Mesothelial cell of epicardium (in vitro differentiated cells): ENCODE results near the gene INSL6. TPM values are rescaled to one million over a fixed set of nuclear protein-coding genes. Genes with fewer than 3 reads are reported as not detected.

Experiments
- DNase-seq, 2 experiments: peaks; one replicate each; pipeline ENCODE4 v3.0.0; 2021; ENCODE audit warnings: low spot score in 2 of 2; ENCODE audit not compliant: unreplicated experiment in 2 of 2
- H3K27ac Mint-ChIP-seq: 2 replicates; pipeline ENCODE4 v1.8.0; 2021; ENCODE audit warnings: mixed read lengths
- H3K27me3 Mint-ChIP-seq: 2 replicates; pipeline ENCODE4 v1.8.0; 2021; ENCODE audit warnings: low read depth, mixed read lengths
- H3K36me3 Mint-ChIP-seq: 2 replicates; pipeline ENCODE4 v1.8.0; 2021; ENCODE audit warnings: mixed read lengths
- H3K4me1 Mint-ChIP-seq: 2 replicates; pipeline ENCODE4 v1.8.0; 2021; ENCODE audit warnings: mixed read lengths
- H3K4me3 Mint-ChIP-seq: 2 replicates; pipeline ENCODE4 v1.8.0; 2021; ENCODE audit warnings: mild to moderate bottlenecking, moderate library complexity, mixed read lengths
- H3K9me3 Mint-ChIP-seq: 2 replicates; pipeline ENCODE4 v1.8.0; 2021; ENCODE audit warnings: mixed read lengths
- total RNA-seq: library from RNA; stranded (reverse); gene quantifications from 3 replicates; pipeline ENCODE4 v1.2.1, GENCODE V29; 2021
- TF ChIP-seq, protein P1 (sequence below): fragments of 200-600 bp; sonication (generic); IDR thresholded peaks from one replicate; pipeline ENCODE4 v1.5.0; 2021; ENCODE audit warnings: antibody characterized with exemption; ENCODE audit not compliant: unreplicated experiment

INSL6 gene, protein sequence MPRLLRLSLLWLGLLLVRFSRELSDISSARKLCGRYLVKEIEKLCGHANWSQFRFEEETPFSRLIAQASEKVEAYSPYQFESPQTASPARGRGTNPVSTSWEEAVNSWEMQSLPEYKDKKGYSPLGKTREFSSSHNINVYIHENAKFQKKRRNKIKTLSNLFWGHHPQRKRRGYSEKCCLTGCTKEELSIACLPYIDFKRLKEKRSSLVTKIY
- total RNA-seq: not detected in 3 replicates

DNA sequence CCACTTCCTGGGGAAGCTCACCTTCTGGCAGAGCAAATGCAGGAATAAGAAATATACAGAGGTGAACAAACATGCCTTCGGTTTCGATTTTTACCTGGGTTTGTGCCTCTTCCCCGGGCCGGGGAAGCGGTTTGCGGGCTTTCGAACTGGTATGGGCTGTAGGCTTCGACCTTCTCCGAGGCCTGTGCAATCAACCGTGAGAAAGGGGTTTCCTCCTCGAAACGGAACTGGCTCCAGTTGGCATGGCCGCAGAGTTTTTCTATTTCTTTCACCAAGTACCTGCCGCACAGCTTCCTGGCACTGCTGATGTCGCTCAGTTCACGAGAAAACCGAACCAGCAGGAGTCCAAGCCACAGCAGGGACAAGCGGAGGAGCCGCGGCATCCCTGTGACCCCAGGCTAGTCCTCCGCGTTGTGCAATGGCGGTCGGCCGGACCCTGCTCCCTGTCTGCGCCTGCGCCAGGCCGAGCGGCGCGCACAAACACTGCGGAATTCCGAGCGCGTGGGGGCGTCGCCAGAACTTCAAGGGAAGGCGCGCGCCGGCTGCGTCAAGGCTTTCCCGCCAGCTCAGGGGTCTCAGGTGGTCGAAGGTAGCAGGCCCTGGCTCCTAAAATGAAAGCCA lies at the start of gene INSL6:
TSS of gene INSL6 (minus strand) at position 420 of the 621 bp plus-strand sequence. CDS start at position 383, 37 bp downstream.
- no peaks in the 10 kb centered on the region for H3K36me3 Mint-ChIP-seq
- H3K9me3 Mint-ChIP-seq: peaks cover 11% of the 10 kb centered on the region
- H3K27ac Mint-ChIP-seq: no peak within 1 kb of the TSS
- H3K27me3 Mint-ChIP-seq: no peaks in the 10 kb centered on the region
- no peak within 1 kb of the TSS for H3K4me3 Mint-ChIP-seq
- TF ChIP-seq, protein P1, sequence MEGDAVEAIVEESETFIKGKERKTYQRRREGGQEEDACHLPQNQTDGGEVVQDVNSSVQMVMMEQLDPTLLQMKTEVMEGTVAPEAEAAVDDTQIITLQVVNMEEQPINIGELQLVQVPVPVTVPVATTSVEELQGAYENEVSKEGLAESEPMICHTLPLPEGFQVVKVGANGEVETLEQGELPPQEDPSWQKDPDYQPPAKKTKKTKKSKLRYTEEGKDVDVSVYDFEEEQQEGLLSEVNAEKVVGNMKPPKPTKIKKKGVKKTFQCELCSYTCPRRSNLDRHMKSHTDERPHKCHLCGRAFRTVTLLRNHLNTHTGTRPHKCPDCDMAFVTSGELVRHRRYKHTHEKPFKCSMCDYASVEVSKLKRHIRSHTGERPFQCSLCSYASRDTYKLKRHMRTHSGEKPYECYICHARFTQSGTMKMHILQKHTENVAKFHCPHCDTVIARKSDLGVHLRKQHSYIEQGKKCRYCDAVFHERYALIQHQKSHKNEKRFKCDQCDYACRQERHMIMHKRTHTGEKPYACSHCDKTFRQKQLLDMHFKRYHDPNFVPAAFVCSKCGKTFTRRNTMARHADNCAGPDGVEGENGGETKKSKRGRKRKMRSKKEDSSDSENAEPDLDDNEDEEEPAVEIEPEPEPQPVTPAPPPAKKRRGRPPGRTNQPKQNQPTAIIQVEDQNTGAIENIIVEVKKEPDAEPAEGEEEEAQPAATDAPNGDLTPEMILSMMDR: no peak
- DNase-seq: no peak
- no peaks in the 10 kb centered on the region for H3K4me1 Mint-ChIP-seq

DNA sequence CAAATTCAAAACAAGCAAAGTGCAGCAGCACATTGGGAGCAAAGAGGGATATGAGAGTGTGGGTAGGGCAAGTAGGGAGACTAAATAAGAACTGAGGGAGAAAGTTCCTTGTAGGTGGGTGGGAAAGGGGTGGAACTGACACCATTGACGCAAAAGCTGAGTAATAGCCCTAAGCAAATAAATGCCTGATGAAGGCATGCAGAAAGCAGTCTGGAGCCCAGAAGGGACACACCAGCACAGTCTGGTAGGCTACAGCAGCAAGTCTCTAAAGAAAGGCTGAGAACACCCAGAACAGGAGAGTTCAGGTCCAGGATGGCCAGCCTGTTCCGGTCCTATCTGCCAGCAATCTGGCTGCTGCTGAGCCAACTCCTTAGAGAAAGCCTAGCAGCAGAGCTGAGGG lies 45.8 kb upstream of the INSL6 start, which contains the start of gene INSL4:
TSS of gene INSL4 (plus strand) at position 208 of the 400 bp plus-strand sequence. CDS start at position 313, 105 bp downstream.
- no peak for DNase-seq

DNA sequence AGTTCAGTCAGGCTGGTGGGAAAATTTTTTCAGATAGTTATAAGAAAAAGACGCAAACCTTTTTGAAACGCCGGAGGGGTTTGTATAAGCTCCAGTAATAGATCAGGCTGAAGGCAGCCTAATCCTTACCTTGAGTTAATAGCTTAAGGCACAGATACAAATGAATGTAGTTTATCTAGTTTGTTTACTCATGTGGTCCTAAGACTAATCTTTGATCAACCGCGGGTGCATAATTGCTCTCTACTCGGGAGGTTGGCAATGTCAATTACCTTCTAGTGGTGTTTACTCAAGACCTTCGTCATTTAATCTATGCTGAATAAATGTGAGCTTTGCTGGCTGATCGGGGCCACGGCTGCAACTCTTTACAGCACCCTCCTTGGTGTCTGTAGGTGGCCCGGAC lies 45.1 kb upstream of the INSL6 start:
- no peaks in the 10 kb centered on the region for H3K36me3 Mint-ChIP-seq
- TF ChIP-seq, protein P1: no peak
- no peak for DNase-seq
- peaks cover 9% of the 10 kb centered on the region for H3K27me3 Mint-ChIP-seq
- H3K4me1 Mint-ChIP-seq: peaks cover 3% of the 10 kb centered on the region
- H3K27ac Mint-ChIP-seq: no peak overlapping the region
- H3K4me3 Mint-ChIP-seq: no peak overlapping the region
- H3K9me3 Mint-ChIP-seq: peaks cover 12% of the 10 kb centered on the region

More for the DNA sequence above, 45.8 kb upstream of the INSL6 start, which contains the start of gene INSL4:
- peaks cover 3% of the 10 kb centered on the region for H3K4me1 Mint-ChIP-seq
- no peaks in the 10 kb centered on the region for H3K36me3 Mint-ChIP-seq
- TF ChIP-seq, protein P1: no peak
- H3K9me3 Mint-ChIP-seq: peaks cover 5% of the 10 kb centered on the region
- H3K4me3 Mint-ChIP-seq: no peak within 1 kb of the TSS
- no peak within 1 kb of the TSS for H3K27ac Mint-ChIP-seq
- peaks cover 9% of the 10 kb centered on the region for H3K27me3 Mint-ChIP-seq

DNA sequence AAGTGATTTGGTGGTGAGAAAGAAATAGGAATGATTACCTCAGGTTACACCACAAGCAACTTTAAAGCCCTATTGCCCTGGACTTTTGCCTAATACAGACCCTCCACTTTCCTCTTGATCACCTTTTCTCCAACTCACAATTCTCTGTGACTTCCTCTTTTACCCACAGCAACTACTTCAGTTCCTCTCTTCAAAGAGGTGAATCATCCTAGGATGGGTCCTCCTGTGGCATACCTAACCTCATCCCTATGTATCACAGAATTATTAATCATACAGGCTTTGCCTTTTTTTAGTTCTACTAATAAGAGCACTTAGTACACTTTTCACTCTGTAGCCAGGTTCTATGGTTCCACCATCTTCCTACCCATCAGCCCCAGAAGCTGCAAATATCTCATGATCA lies 19.6 kb upstream of the INSL6 start:
- Mint-ChIP-seq H3K4me3 (no peak overlapping the region), H3K9me3 (peaks cover 5% of the 10 kb centered on the region), H3K27ac (no peak overlapping the region), H3K36me3 (no peaks in the 10 kb centered on the region), H3K27me3 (no peaks in the 10 kb centered on the region), H3K4me1 (no peaks in the 10 kb centered on the region)
- DNase-seq: no peak
- TF ChIP-seq, protein P1: no peak

DNA sequence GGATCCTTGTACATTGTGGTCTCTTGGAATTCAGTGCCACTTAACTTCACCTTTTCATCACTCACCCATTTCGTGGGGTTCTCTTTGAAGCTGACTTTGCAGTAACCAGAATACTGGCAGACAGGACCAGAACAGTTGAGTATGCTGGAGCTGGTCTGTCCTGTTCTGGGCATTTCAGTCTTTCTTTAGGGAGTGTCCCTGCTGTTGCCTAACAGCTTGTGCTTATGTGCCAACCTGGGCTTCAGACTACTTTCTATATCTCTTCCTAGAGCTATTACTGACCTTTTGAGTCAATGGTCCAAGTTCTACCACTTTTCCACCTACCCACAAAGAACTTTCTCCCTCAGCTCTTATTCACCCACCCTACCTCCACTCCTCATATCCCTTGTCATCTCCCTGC lies 10.0 kb upstream of the INSL6 start:
- Mint-ChIP-seq H3K4me3 (no peak overlapping the region), H3K9me3 (peaks cover 11% of the 10 kb centered on the region), H3K27ac (no peak overlapping the region), H3K36me3 (no peaks in the 10 kb centered on the region), H3K27me3 (no peaks in the 10 kb centered on the region), H3K4me1 (no peaks in the 10 kb centered on the region)
- no peak for DNase-seq
- TF ChIP-seq, protein P1: no peak
